H1 (cell line): ENCODE results near the gene AGFG1. TPM values are rescaled to one million over a fixed set of nuclear protein-coding genes. Genes with fewer than 3 reads are reported as not detected.

Experiments used
- CTCF ChIA-PET: fragments of 300-600 bp; sonication (Branson Sonifier 250); formaldehyde crosslinking; loops from one replicate; lab custom pipeline; 2021; ENCODE audit not compliant: partially characterized antibody; lab: Charles Lee
- POLR2A ChIA-PET: fragments of 300-600 bp; sonication (Branson Sonifier 250); formaldehyde crosslinking; loops from one replicate; lab custom pipeline; 2021; ENCODE audit warnings: inconsistent platforms; ENCODE audit not compliant: partially characterized antibody; lab: Charles Lee
- DNase-seq, 2 experiments: peaks; one replicate each; pipeline versions ENCODE4 v3.0.0 to v3.0.0-alpha.2; 2010 to 2022; ENCODE audit warnings: low spot score in 2 of 2, low read depth in 1 of 2, mixed read lengths in 1 of 2
- FAIRE-seq: peaks from 2 replicates; lab custom pipeline; 2011; peaks lifted over from hg19 to GRCh38; lab: Jason Lieb, UNC
- H2AFZ ChIP-seq: 2 replicates; pipeline ENCODE4 v1.8.1; 2012; ENCODE audit warnings: low read length, inconsistent platforms
- H2AK5ac ChIP-seq: 2 replicates; pipeline ENCODE4 v1.6.1; 2013; ENCODE audit warnings: low read depth, low read length
- H2BK120ac ChIP-seq: replicated peaks from 2 replicates; pipeline ENCODE3; 2013; ENCODE audit warnings: low read depth, low read length, inconsistent platforms
- H2BK12ac ChIP-seq: 2 replicates; pipeline ENCODE4 v1.6.1; 2013; ENCODE audit warnings: low read depth, low read length
- H2BK15ac ChIP-seq: 2 replicates; pipeline ENCODE4 v1.6.1; 2013; ENCODE audit warnings: low read length
- H2BK20ac ChIP-seq: 2 replicates; pipeline ENCODE4 v1.6.1; 2013; ENCODE audit warnings: low read length
- H2BK5ac ChIP-seq: 2 replicates; pipeline ENCODE4 v1.6.1; 2013; ENCODE audit warnings: low read depth, low read length
- H3K14ac ChIP-seq: 2 replicates; pipeline ENCODE4 v1.6.1; 2013; ENCODE audit warnings: inconsistent platforms; ENCODE audit not compliant: insufficient read length
- H3K18ac ChIP-seq: 2 replicates; pipeline ENCODE4 v1.6.1; 2013; ENCODE audit warnings: low read length; ENCODE audit errors: extremely low read depth
- H3K23ac ChIP-seq: 2 replicates; pipeline ENCODE4 v1.6.1; 2013; ENCODE audit warnings: inconsistent platforms; ENCODE audit not compliant: insufficient read length
- H3K23me2 ChIP-seq: 2 replicates; pipeline ENCODE4 v1.6.1; 2013; ENCODE audit warnings: low read depth, low read length
- H3K27ac ChIP-seq: 2 replicates; pipeline ENCODE4 v1.6.1; 2011; ENCODE audit warnings: low read depth, low read length, inconsistent platforms
- H3K27me3 ChIP-seq, 4 experiments: replicated peaks in 1 of 4; 1 replicate in 1 of 4; 2 replicates in 3 of 4; pipeline versions ENCODE4 v1.6.1 to v1.8.1; 2011 to 2013; ENCODE audit warnings: low read length in 3 of 4, mild to moderate bottlenecking in 3 of 4, inconsistent platforms in 2 of 4, mixed read lengths in 2 of 4, moderate library complexity in 1 of 4; ENCODE audit not compliant: control insufficient read depth in 3 of 4, insufficient read depth in 3 of 4; ENCODE audit errors: extremely low read depth in 1 of 4
- H3K36me3 ChIP-seq, 4 experiments: 2 replicates each; pipeline versions ENCODE4 v1.6.1 to v1.8.1; 2011 to 2013; ENCODE audit warnings: mild to moderate bottlenecking in 4 of 4, low read length in 3 of 4, moderate library complexity in 2 of 4, control low read depth in 1 of 4, inconsistent platforms in 1 of 4; ENCODE audit not compliant: insufficient read depth in 4 of 4, control insufficient read depth in 2 of 4
- H3K4ac ChIP-seq: replicated peaks from 2 replicates; pipeline ENCODE3; 2013; ENCODE audit warnings: low read length, low read depth, mixed read lengths, inconsistent platforms; ENCODE audit not compliant: insufficient read length
- H3K4me1 ChIP-seq, 4 experiments: replicated peaks in 1 of 4; 1 replicate in 1 of 4; 2 replicates in 3 of 4; pipeline versions ENCODE4 v1.6.1 to v1.8.1; 2011 to 2013; ENCODE audit warnings: low read length in 3 of 4, inconsistent platforms in 2 of 4, mixed read lengths in 1 of 4; ENCODE audit not compliant: insufficient read depth in 4 of 4, control insufficient read depth in 3 of 4
- H3K4me2 ChIP-seq, 2 experiments: 2 replicates each; pipeline versions ENCODE4 v1.6.1 to v1.8.1; 2011 to 2013; ENCODE audit warnings: low read depth in 2 of 2, low read length in 2 of 2, control low read depth in 1 of 2, inconsistent platforms in 1 of 2, mild to moderate bottlenecking in 1 of 2; ENCODE audit not compliant: insufficient read depth in 1 of 2
- H3K4me3 ChIP-seq, 4 experiments: fragments of 200-600, 300-600 bp in 1 of 4; sonication (generic), shearing (Covaris generic), sonication (Bioruptor Twin) in 1 of 4; 2 replicates each; pipeline versions ENCODE4 v1.5.1 to v1.8.1; 2011 to 2016; ENCODE audit warnings: low read length in 4 of 4, low read depth in 3 of 4, control low read depth in 2 of 4, inconsistent platforms in 2 of 4, mild to moderate bottlenecking in 2 of 4, mixed read lengths in 1 of 4, moderate library complexity in 1 of 4; ENCODE audit not compliant: insufficient read depth in 2 of 4; ENCODE audit errors: extremely low read depth in 1 of 4
- H3K56ac ChIP-seq: replicated peaks from 2 replicates; pipeline ENCODE3; 2013; ENCODE audit warnings: low read depth, mild to moderate bottlenecking, mixed read lengths, low read length, inconsistent platforms; ENCODE audit not compliant: insufficient read length
- H3K79me1 ChIP-seq: 2 replicates; pipeline ENCODE4 v1.6.1; 2013; ENCODE audit warnings: low read depth, low read length, control low read depth
- H3K79me2 ChIP-seq, 2 experiments: 2 replicates each; pipeline versions ENCODE4 v1.6.1 to v1.8.1; 2012 to 2013; ENCODE audit warnings: low read length in 2 of 2, mild to moderate bottlenecking in 2 of 2, inconsistent platforms in 1 of 2; ENCODE audit not compliant: insufficient read depth in 2 of 2, control insufficient read depth in 1 of 2
- H3K9ac ChIP-seq, 4 experiments: replicated peaks in 1 of 4; 1 replicate in 1 of 4; 2 replicates in 3 of 4; pipeline versions ENCODE4 v1.6.1 to v1.8.1; 2011 to 2013; ENCODE audit warnings: low read depth in 3 of 4, low read length in 3 of 4, control low read depth in 2 of 4, mild to moderate bottlenecking in 2 of 4, moderate library complexity in 2 of 4, inconsistent platforms in 1 of 4; ENCODE audit errors: extremely low read depth in 1 of 4
- H3K9me3 ChIP-seq, 2 experiments: 2 replicates each; pipeline versions ENCODE4 v1.6.1 to v1.8.1; 2012 to 2013; ENCODE audit warnings: mild to moderate bottlenecking in 2 of 2, moderate library complexity in 2 of 2, control low read depth in 1 of 2, inconsistent platforms in 1 of 2, low read depth in 1 of 2, low read length in 1 of 2, mixed read lengths in 1 of 2; ENCODE audit not compliant: insufficient read depth in 2 of 2
- H4K20me1 ChIP-seq, 2 experiments: replicated peaks in 1 of 2; 2 replicates each; pipeline versions ENCODE3 to v1.8.1; 2011 to 2013; ENCODE audit warnings: inconsistent platforms in 2 of 2, low read length in 2 of 2, mild to moderate bottlenecking in 1 of 2; ENCODE audit not compliant: insufficient read depth in 2 of 2, control insufficient read depth in 1 of 2
- H4K5ac ChIP-seq: 2 replicates; pipeline ENCODE4 v1.6.1; 2013; ENCODE audit warnings: low read length, low read depth, mixed read lengths, inconsistent platforms; ENCODE audit not compliant: insufficient read length
- H4K8ac ChIP-seq: 2 replicates; pipeline ENCODE4 v1.8.0; 2013; ENCODE audit warnings: mild to moderate bottlenecking, moderate library complexity, low read length, inconsistent platforms; ENCODE audit not compliant: insufficient read depth; ENCODE audit errors: extremely low read depth
- H4K91ac ChIP-seq: replicated peaks from 2 replicates; pipeline ENCODE3; 2013; ENCODE audit warnings: low read length, mixed read lengths, inconsistent platforms; ENCODE audit not compliant: insufficient read length
- BRCA1 ChIP-seq: IDR thresholded peaks from 2 replicates; pipeline ENCODE4 v1.6.1; 2012; ENCODE audit warnings: low read depth, low read length, improper control_type of control experiment
- CBX8 ChIP-seq: fragments of 300-800, 300-1000 bp; sonication (generic); IDR thresholded peaks from 2 replicates; pipeline ENCODE4 v1.7.1; 2016; ENCODE audit warnings: low read depth, low read length, borderline replicate concordance
- CREB1 ChIP-seq: IDR thresholded peaks from 2 replicates; pipeline ENCODE4 v1.6.1; 2012; ENCODE audit warnings: inconsistent platforms
- KDM1A ChIP-seq: fragments of 200-600, 300-600 bp; sonication (generic); IDR thresholded peaks from 2 replicates; pipeline ENCODE4 v1.7.1; 2016; ENCODE audit warnings: mild to moderate bottlenecking, low read length, borderline replicate concordance
- SAP30 ChIP-seq: fragments of 300-600 bp; sonication (generic); IDR thresholded peaks from 2 replicates; pipeline ENCODE4 v1.7.1; 2012; ENCODE audit warnings: low read length, moderate library complexity, mild to moderate bottlenecking, inconsistent platforms; ENCODE audit not compliant: insufficient read depth, insufficient replicate concordance
- TEAD4 ChIP-seq: IDR thresholded peaks from 2 replicates; pipeline ENCODE4 v1.6.1; 2012; ENCODE audit warnings: low read depth, low read length, inconsistent platforms, mixed read lengths
- USF2 ChIP-seq: IDR thresholded peaks from 2 replicates; pipeline ENCODE4 v1.6.1; 2011; ENCODE audit warnings: low read length, improper control_type of control experiment
- WGBS, 2 experiments: shearing (Covaris generic) in 1 of 2; methylation state at CpG; one replicate each; pipeline versions ENCODE4 v1.1.6 to v1.1.7; 2013 to 2015; ENCODE audit warnings: low lambda C conversion rate in 2 of 2, mixed read lengths in 2 of 2, inconsistent platforms in 1 of 2, low coverage in 1 of 2, missing lambda C conversion rate in 1 of 2; ENCODE audit not compliant: insufficient replicate concordance in 2 of 2, insufficient coverage in 1 of 2, insufficient read length in 1 of 2; ENCODE audit errors: extremely low coverage in 1 of 2, missing lambda C conversion rate in 1 of 2; 5-methylcytosine and 5-hydroxymethylcytosine counted together
- polyA plus RNA-seq, 7 experiments: library from polyadenylated mRNA; depleted of rRNA in 3 of 7; stranded (reverse) in 5 of 7; unstranded in 2 of 7; fragments of >200 nt in 5 of 7; fragments of 200-250 nt in 2 of 7; gene quantifications; 1 replicate in 5 of 7; 2 replicates in 1 of 7; 4 replicates in 1 of 7; pipeline versions ENCODE4 v1.2.1 to v1.2.3, GENCODE V29; 2011 to 2013; ENCODE audit warnings: missing spikeins in 2 of 7, mixed read lengths in 2 of 7
- total RNA-seq: library from RNA; stranded (reverse); fragmentation: NEBNext Ultra II Directional; extraction: Animal tissue kit (Norgen Biotek cat#: 25700); gene quantifications from 2 replicates; pipeline ENCODE4 v1.2.1, GENCODE V29; 2021

AGFG1 gene
- total and polyA plus RNA-seq, 2 of the 8 experiments (the other 6 are each of a cell fraction or from before 2014, with no cell fraction given) = 102 to 147 TPM

GRCh38 chr2:227579791-227580190 lies 107.8 kb downstream of the AGFG1 start:
- Histone ChIP-seq H3K27ac (no peak overlapping the region), H4K91ac (no peak overlapping the region), H3K79me2 (no peaks in the 10 kb centered on the region), H3K4me1 (0 out of 7 replicates have a peak, but pooled peaks cover 0 to 3% (median 0%) of the 10 kb centered on the region in 4 experiments), H3K79me1 (no peaks in the 10 kb centered on the region), H2BK12ac (no peak overlapping the region), H2AK5ac (no peak overlapping the region), H3K4me2 (no peak overlapping the region), H3K23ac (no peak overlapping the region), H4K20me1 (no peaks in the 10 kb centered on the region), H3K9me3 (peaks cover 12 to 17% of the 10 kb centered on the region in 2 experiments), H3K4ac (no peak overlapping the region), H3K18ac (no peak overlapping the region), H4K5ac (no peak overlapping the region), H3K36me3 (no peaks in the 10 kb centered on the region), H2BK5ac (no peak overlapping the region), H2BK120ac (no peak overlapping the region), H3K9ac (no peak overlapping the region), H2BK15ac (no peak overlapping the region), H4K8ac (no peak overlapping the region), H3K27me3 (no peaks in the 10 kb centered on the region), H3K14ac (no peak overlapping the region), H3K56ac (no peak overlapping the region), H3K4me3 (no peak overlapping the region), H2BK20ac (no peak overlapping the region), H3K23me2 (no peaks in the 10 kb centered on the region; the same call in 1 of the 2 replicates), H2AFZ (no peak overlapping the region)
- CTCF ChIA-PET = no interaction called here
- no peak for TF ChIP-seq USF2
- TF ChIP-seq TEAD4 = no peak
- TF ChIP-seq CREB1 = no peak
- no peak for TF ChIP-seq SAP30
- TF ChIP-seq KDM1A = no peak
- TF ChIP-seq BRCA1 = no peak
- no peak for TF ChIP-seq CBX8
- WGBS, 2 experiments = 95% methylated on average over 1 of the region's 1 CpG; no CpG with 5 or more reads in 1 of the 2 experiments
- POLR2A ChIA-PET = interaction anchor here (0.6 kb wide), 1 partner anchor 12 kb away, joined by 3 read pairs; no protein-coding TSS in a partner anchor
- FAIRE-seq = no peak
- no peak for DNase-seq
